Activated T-helper 1 cell treated with anti-CD3 and anti-CD28 coated beads, Interleukin-12 subunit alpha, Interleukin-12 subunit beta, Interleukin-2, Interleukin-4 antibody, amounts not matched to agents 30 ng/mL and 10 ng/mL and 1 ng/mL, durations not matched to agents 14 hours and 24 hours and 36 hours (primary cell): ENCODE results near the gene SLC26A1. TPM values are rescaled to one million over a fixed set of nuclear protein-coding genes. Genes with fewer than 3 reads are reported as not detected.

Experiments used
- DNase-seq: peaks from one replicate; pipeline ENCODE4 v3.0.0; 2021; ENCODE audit warnings: low spot score
- H3K27ac Mint-ChIP-seq: one replicate; pipeline ENCODE4 v1.8.0; 2021; ENCODE audit warnings: mild to moderate bottlenecking, mixed read lengths
- H3K27me3 Mint-ChIP-seq: one replicate; pipeline ENCODE4 v1.8.0; 2022; ENCODE audit warnings: mild to moderate bottlenecking, moderate library complexity, mixed read lengths; ENCODE audit not compliant: insufficient read depth
- H3K36me3 Mint-ChIP-seq: one replicate; pipeline ENCODE4 v1.8.0; 2021; ENCODE audit warnings: low read depth, mixed read lengths
- H3K4me1 Mint-ChIP-seq: one replicate; pipeline ENCODE4 v1.8.0; 2021; ENCODE audit warnings: low read depth, mixed read lengths
- H3K4me3 Mint-ChIP-seq: one replicate; pipeline ENCODE4 v1.8.0; 2021; ENCODE audit warnings: mild to moderate bottlenecking, moderate library complexity, mixed read lengths
- H3K9me3 Mint-ChIP-seq: one replicate; pipeline ENCODE4 v1.8.0; 2021; ENCODE audit warnings: mixed read lengths
- intact Hi-C: fragments of 100-400 bp; cut with micrococcal nuclease; formaldehyde crosslinking; loops from one replicate; pipeline ENCODE4 v1.15.1; 2024
- total RNA-seq: library from RNA; stranded (reverse); gene quantifications from 2 replicates; pipeline ENCODE4 v1.2.3, GENCODE V29; 2022

Gene SLC26A1
- total RNA-seq, 1 donor from 2014 or later: 0.49 TPM

- intact Hi-C loops: no loop called here
Observed at GRCh38 chr4:957231-957580, 36.0 kb downstream of the SLC26A1 start.

GRCh38 chr4:956531-957230 lies 36.5 kb downstream of the SLC26A1 start:
- H3K9me3 Mint-ChIP-seq: no peaks in the 10 kb centered on the region
- no peaks in the 10 kb centered on the region for H3K4me1 Mint-ChIP-seq
- DNase-seq: no peak
- intact Hi-C loops: no loop called here
- no peak overlapping the region for H3K27ac Mint-ChIP-seq
- peaks cover 4% of the 10 kb centered on the region for H3K36me3 Mint-ChIP-seq
- no peaks in the 10 kb centered on the region for H3K27me3 Mint-ChIP-seq
- no peak overlapping the region for H3K4me3 Mint-ChIP-seq

More at GRCh38 chr4:957231-957580, 36.0 kb downstream of the SLC26A1 start:
- Mint-ChIP-seq H3K36me3 (peaks cover 4% of the 10 kb centered on the region), H3K9me3 (no peaks in the 10 kb centered on the region), H3K27ac (no peak overlapping the region), H3K4me3 (no peak overlapping the region), H3K27me3 (no peaks in the 10 kb centered on the region), H3K4me1 (no peaks in the 10 kb centered on the region)
- DNase-seq: no peak

- Mint-ChIP-seq H3K27me3 (no peaks in the 10 kb centered on the region), H3K9me3 (no peaks in the 10 kb centered on the region), H3K4me3 (no peak overlapping the region), H3K27ac (no peak overlapping the region), H3K4me1 (no peaks in the 10 kb centered on the region), H3K36me3 (peaks cover 4% of the 10 kb centered on the region)
- no peak for DNase-seq
- intact Hi-C loops: no loop called here
Observed at GRCh38 chr4:955931-956381, 37.2 kb downstream of the SLC26A1 start.

GRCh38 chr4:955161-955921 lies 37.9 kb downstream of the SLC26A1 start:
- H3K9me3 Mint-ChIP-seq: no peaks in the 10 kb centered on the region
- H3K4me3 Mint-ChIP-seq: no peak overlapping the region
- intact Hi-C loops: no loop called here
- H3K4me1 Mint-ChIP-seq: no peaks in the 10 kb centered on the region
- H3K27ac Mint-ChIP-seq: no peak overlapping the region
- H3K36me3 Mint-ChIP-seq: peaks cover 4% of the 10 kb centered on the region
- H3K27me3 Mint-ChIP-seq: no peaks in the 10 kb centered on the region
- no peak for DNase-seq

GRCh38 chr4:954211-955020 lies 38.8 kb downstream of the SLC26A1 start:
- Mint-ChIP-seq H3K4me3 (no peak overlapping the region), H3K27me3 (no peaks in the 10 kb centered on the region), H3K4me1 (no peaks in the 10 kb centered on the region), H3K36me3 (peaks cover 4% of the 10 kb centered on the region), H3K27ac (no peak overlapping the region), H3K9me3 (no peaks in the 10 kb centered on the region)
- intact Hi-C loops: no loop called here
- DNase-seq: no peak

- H3K4me1 Mint-ChIP-seq: no peaks in the 10 kb centered on the region
- no peaks in the 10 kb centered on the region for H3K9me3 Mint-ChIP-seq
- H3K4me3 Mint-ChIP-seq: no peak overlapping the region
- no peak for DNase-seq
- no peak overlapping the region for H3K27ac Mint-ChIP-seq
- intact Hi-C loops: no loop called here
- peaks cover 4% of the 10 kb centered on the region for H3K36me3 Mint-ChIP-seq
- no peaks in the 10 kb centered on the region for H3K27me3 Mint-ChIP-seq
Observed at GRCh38 chr4:953574-953915, 39.7 kb downstream of the SLC26A1 start.

GRCh38 chr4:952881-953573 lies 40.2 kb downstream of the SLC26A1 start:
- intact Hi-C loops: no loop called here
- Mint-ChIP-seq H3K27me3 (no peaks in the 10 kb centered on the region), H3K9me3 (no peaks in the 10 kb centered on the region), H3K36me3 (peaks cover 4% of the 10 kb centered on the region), H3K4me1 (no peaks in the 10 kb centered on the region), H3K4me3 (no peak overlapping the region), H3K27ac (no peak overlapping the region)
- no peak for DNase-seq

- Mint-ChIP-seq H3K27ac (no peak overlapping the region), H3K36me3 (peaks cover 4% of the 10 kb centered on the region), H3K4me1 (no peaks in the 10 kb centered on the region), H3K4me3 (no peak overlapping the region), H3K9me3 (no peaks in the 10 kb centered on the region), H3K27me3 (no peaks in the 10 kb centered on the region)
- intact Hi-C loops: no loop called here
- no peak for DNase-seq
Observed at GRCh38 chr4:951594-952468, 41.4 kb downstream of the SLC26A1 start.

- no peak overlapping the region for H3K4me3 Mint-ChIP-seq
- H3K36me3 Mint-ChIP-seq: peaks cover 4% of the 10 kb centered on the region
- no peaks in the 10 kb centered on the region for H3K27me3 Mint-ChIP-seq
- H3K4me1 Mint-ChIP-seq: no peaks in the 10 kb centered on the region
- intact Hi-C loops: no loop called here
- no peak for DNase-seq
- no peak overlapping the region for H3K27ac Mint-ChIP-seq
- H3K9me3 Mint-ChIP-seq: no peaks in the 10 kb centered on the region
Observed at GRCh38 chr4:951186-951585, 42.0 kb downstream of the SLC26A1 start.

- DNase-seq: no peak
- Mint-ChIP-seq H3K9me3 (no peaks in the 10 kb centered on the region), H3K36me3 (peaks cover 4% of the 10 kb centered on the region), H3K4me3 (no peak overlapping the region), H3K27ac (no peak overlapping the region), H3K27me3 (no peaks in the 10 kb centered on the region), H3K4me1 (no peaks in the 10 kb centered on the region)
- intact Hi-C loops: no loop called here
Observed at GRCh38 chr4:950136-951020, 42.8 kb downstream of the SLC26A1 start.

- no peak for DNase-seq
- no peaks in the 10 kb centered on the region for H3K9me3 Mint-ChIP-seq
- no peaks in the 10 kb centered on the region for H3K27me3 Mint-ChIP-seq
- no peak overlapping the region for H3K27ac Mint-ChIP-seq
- H3K4me1 Mint-ChIP-seq: no peaks in the 10 kb centered on the region
- H3K36me3 Mint-ChIP-seq: peaks cover 3% of the 10 kb centered on the region
- H3K4me3 Mint-ChIP-seq: no peak overlapping the region
- intact Hi-C loops: no loop called here
Observed at GRCh38 chr4:949656-950055, 43.5 kb downstream of the SLC26A1 start.
